Measurements from ENCODE around the gene MIA3.
"Not testable (repeated sequence)": the region's sequence is repeated elsewhere in the genome, so short reads cannot be mapped to it uniquely, and the experiment has no call there.

Gene MIA3

DNA sequence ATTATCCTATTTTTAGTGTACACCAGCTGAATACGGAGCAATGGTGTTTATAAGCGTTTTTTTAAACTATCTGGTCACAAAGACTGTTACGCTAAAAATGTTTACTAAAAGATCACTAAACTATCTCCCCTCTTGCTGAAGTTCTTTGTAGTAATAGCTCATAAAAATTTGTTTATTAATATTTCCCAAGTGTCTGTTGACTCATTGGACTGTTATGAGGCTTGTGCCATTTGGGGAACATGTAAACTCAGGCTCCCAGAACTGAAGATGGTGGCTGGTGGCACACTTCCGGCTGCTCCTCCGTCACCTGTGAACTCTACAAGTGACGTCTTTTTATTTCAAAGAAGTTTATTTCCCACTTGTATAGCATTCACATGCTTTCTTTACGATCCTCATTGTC lies 48.1 kb downstream of the MIA3 start:
- DNase-seq, result no peak

DNA sequence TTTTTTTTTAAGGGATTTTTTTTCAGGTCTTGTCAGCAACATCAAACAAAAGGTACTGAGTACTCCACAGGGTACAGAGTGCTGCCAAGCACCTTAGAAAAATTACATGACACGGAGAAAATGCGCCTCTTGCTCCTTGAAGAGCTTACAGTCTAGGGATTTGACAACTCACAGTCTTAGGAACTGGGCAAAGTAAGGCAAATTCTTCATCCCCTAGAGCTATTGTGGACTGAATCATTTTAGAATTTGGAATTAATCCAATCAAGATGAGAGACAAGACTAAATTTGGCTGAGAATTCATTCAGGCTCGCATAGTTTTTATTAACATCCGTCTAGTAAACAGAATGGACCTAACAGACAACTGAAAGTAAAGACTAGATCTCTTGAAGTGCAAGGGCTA lies 50.3 kb downstream of the MIA3 start:
- DNase-seq, result not testable (repeated sequence)

DNA sequence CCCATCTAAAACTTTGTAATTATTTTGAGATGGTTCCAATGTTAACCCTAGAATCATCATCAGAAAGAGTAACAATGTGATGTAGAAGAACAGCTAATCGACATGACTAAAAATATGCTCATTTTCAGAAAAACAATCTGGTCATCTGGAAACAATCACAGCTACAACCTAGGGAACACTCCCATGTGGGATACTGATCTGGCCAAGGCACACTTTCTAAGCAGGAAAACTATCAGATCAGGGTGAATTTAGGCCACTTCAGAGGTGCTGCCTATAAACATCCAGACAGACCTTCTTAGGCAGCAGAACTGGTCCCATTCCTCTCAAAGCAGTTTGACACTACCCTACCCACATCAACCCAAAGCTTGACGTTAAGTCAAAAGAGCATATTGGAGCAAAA lies 51.2 kb downstream of the MIA3 start:
- not testable (repeated sequence) for DNase-seq

DNA sequence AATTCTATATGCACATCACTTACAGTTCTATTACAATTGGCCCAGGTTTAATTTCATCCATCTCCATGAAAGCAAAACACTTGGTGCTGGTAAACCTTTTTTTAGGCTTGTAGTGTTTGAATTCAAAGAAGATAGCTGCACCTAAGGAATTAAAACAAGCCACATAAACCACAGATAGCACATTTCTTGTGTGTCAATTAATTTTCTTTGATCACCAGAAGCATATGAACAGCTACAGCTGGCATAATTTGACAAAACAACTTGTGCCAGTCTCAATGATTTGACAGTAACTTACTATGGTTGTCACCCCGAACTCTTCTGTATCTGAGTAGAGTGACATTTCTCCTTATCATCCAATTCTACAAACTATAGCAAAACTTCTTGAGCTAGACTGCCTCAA lies 52.2 kb downstream of the MIA3 start:
- DNase-seq, result no peak

DNA sequence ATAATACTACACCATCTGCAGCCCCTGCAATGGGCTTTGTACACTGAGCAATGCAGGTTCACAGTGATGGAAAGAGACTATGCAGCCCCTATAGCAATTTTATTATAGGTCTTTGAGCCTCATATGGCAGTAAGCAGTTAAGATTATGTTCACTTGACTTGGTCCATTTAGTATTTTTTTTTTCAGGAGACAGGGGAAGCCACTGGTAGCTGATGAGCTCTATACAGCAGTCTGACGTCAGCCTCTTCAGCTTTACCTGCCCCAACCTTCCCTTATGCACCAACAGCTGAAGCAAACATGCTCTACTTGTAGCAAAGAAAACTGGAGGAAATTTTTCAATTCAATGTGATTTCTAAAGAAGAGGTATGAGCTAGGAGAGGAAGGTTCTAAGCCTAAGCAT lies 62.2 kb downstream of the MIA3 start:
- DNase-seq, result no peak

DNA sequence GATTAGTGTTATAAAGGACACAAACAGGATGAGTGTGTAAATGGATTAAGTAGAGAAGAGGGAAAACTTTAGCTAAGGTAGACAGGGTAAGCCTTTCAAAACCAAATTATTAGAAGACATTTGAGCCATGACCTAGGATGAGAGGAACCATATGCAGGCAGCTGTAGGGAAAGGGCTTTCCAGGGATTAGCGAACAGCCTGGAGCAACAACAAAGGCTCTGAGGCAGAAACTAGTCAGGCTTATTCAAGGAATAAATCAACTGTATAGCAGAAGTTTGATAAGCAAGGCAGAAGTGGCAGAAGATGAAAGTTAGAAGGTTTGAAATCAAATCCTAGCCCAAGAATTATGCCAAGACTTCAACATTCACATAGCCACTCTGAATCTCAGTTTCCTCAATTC lies 73.1 kb downstream of the MIA3 start:
- no peak for DNase-seq

DNA sequence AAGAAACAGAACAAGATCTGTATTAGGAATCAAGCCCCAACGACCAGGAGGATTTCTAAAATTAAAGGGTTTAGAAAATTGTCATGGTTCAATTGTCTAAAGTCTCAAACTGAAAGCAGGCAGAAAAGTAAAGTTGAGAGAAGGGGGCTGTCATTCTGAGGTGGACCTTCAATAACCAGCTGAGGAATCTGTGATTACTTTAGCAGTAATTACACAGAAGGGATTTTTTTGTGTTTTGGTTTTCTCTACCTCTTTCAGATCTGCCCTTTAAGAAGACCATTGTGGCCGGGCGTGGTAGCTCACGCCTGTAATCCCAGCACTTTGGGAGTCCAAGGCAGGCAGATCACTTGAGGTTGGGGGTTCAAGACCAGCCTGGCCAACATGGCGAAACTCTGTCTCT lies 77.0 kb downstream of the MIA3 start:
- no peak for DNase-seq

DNA sequence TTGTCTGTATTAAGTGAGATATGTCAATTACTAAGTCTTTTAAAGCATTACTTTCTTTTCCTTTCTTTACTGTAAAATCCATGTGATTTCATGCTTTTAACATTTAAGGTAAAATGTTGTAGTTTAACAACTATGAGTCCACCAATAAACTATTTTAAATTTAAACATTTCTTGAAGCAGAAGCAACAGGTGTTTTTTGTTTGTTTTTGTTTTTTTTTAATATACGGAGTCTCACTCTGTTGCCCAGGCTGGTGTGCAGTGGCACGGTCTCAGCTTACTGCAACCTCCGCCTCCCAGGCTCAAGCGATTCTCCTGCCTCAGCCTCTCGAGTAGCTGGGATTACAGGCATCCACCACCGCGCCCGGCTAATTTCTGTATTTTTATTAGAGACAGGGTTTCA lies 78.8 kb downstream of the MIA3 start:
- no peak for DNase-seq

DNA sequence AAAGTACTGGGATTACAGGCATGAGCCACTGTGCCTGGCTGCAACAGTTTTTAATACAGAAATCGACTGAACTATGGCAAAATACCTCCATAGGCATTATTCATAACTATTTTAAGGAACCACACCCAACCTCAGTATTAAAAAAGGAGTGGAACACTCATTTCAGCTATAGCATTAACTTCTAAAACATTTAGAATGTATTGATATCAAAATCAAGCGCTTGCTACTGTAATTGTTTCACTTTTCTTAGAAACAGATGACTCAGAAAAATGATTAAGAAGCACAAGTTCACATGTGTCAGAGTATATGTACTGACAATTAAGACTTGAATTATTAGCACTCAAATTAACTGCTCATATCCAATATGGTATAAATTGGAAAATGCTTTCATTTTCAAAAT lies 79.3 kb downstream of the MIA3 start:
- DNase-seq, result no peak

DNA sequence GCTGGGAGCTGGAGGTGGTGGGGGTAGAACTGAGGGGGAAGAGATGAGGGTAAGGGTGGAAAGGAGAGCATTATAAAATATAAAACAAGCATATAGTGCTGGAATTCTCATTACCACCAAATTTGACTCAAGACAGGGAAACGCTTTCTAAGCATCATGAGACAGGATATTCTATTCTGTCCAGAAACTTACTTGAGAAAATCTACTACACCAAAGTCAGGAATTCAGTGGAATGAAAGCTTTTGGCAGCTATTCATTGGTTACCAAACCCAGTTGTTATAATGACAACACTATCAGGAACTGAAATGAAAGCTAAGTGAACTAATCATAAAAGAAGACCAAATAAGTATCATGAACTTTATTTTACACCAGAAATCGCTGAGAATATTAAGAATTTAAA lies 79.9 kb downstream of the MIA3 start:
- no peak for DNase-seq

DNA sequence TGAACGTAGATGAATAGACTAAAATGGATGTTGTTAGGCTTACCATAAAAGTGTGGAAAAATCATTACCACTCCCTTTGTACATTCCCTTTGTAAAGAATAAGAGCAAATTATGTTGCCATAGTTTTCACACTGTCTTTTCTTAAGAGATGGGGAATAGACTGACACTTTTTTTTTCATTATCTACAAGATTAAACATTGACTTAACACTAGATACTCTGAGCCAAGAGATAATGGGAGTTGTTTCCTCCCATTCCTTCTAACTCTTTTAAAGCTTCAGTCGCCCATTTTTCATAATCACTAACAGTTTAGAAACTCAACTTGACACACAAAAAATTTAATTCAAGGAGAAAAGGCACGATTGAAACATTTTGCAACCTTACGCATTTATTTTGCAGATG lies 84.3 kb downstream of the MIA3 start:
- DNase-seq, result no peak

DNA sequence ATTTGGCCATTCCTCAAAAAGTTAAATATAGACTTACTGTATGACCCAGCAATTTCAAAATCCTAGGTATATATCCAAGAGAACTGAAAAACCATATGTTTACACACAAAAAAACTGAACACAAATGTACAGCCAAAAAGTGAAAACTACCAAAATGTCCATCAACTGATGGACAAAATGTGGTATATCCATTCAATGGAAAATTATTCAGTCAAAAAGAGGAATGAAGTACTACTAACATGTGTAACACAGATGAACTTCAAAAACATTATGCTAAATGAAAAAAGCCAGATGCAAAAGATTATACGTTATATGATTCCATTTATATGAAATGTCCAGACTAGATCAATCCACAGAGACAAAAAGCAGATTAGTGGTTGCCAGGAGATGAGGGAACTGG lies 86.4 kb downstream of the MIA3 start:
- DNase-seq, result no peak

DNA sequence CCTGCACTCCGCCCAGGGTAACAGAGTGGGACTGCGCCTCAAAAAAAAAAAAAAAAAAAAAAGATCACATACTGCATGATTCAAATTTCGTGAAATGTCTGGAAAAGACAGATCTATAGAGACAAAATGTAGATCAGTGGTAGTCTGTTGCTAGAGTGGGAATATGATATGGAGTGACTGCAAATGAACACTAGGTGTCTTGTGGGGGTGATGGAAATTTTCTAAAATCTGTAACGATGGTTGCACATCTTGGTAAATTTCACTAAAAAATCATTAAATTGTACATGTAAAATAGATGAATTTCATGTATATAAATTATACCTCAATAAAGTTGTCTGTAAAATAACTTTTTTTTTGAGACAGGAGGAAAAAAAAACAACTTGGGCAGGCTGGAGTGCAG lies 88.9 kb downstream of the MIA3 start:
- no peak for DNase-seq

DNA sequence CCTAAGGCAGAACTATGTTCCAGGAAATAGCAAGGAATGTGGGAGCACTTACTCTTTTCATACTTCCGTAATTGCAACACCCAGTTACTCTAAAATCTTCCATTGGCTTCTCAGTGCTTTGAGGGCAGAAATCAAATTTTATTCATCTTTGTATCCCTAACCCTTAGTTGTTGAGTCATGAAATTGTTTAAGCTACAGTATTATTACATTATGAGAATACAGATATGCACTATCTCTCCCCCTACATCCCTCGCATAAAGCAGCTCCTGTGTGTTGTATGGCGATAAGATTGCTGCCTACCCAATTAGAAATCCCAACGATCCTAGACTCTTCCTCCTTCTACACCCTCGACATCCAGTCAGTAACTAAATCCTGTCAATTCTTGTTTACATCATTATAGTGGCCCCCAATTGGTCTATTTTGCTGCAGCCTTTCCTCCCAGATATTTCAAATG lies 91.8 kb downstream of the MIA3 start:
- no peak for DNase-seq

DNA sequence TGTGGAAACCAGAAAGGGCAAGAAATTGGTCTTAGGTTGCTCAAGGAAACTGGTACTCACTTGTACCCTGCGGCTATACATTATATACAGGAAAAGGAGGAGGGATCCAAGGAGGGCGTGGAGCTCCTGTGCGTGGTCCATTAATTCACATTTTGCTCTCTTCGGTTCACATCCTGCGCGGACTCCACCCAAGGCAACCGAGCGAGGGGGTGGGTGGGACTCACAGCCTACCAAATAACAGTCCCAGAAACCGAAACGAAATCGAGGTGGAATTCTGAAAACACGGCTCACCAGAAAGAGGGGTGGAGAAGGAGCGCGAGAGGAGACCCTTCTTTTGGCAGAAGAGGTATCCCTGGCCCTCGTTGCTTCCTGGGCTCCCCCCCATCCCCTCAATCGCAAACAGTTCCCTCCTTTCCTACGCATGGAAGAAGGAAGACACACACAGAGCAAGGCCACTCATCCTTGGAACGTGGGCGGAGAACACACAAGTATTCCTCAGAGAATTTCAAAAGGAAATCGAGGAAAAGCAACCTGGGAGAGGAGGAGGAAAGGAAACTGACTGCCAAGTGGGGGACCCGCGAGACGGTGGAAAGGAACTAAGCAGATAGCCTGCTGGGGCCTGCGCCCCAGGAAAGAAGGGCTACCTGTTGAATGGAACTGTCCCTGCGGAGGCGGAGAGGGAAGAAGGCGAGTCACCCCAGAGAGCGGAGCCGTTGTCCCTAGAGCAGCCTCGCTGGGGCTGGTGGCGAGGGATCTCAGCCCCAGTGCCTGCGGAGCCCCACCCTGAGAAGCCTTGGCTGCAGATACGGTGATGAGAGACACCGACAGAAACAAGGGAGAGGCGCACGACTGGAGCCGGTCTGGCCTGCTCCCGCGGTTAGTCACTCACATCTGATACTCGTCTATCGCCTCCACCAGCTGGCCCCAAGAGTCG lies 93.7 kb downstream of the MIA3 start:
- peak; percentile 82 for DNase-seq

DNA sequence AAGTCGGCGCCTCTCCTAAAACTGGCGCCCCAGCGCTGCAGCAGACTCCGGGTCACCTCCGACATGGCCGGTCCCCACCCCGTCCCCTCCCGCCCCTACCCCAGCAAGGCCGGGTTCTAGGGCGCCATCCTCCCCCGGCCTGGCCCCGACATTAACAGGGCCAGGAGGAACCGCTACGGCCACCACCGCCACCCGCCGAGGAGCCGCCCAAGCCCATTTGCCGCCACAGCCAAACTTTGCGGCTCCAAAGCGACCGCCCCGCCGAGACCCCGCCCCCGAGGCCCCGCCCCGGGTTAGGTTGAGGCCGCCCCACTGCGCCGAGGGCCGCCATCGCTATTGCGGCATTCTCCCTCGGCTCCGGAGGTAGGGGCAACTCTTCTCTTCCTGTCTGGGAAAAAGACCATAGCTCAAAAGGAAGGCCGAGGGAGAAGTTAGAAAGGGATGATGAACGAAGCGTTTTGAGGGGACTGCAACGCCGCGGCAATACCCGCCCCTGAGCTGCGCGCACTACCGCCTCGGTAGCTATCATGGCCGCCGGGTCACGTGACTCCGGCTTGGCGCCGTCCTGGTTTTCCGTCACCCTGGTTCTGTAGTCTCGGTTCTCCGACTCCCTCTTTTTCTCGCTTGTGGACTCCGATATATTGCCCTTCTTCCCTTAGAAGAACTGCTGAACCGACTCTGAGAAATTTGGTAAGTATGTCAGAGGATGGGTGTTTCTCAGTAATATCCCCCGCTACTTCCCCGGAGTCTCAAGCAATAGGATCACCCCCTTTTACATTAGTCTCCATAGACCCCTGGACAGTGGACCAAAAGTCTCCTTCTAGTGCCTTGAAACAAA lies 94.6 kb downstream of the MIA3 start, which contains the start of the genes AIDA and BROX:
Gene AIDA, minus strand, starts transcription at position 239 of the 838 bp plus-strand sequence. Its CDS starts 174 bp downstream, at position 65.
Gene BROX, plus strand, starts transcription at position 312 of the 838 bp plus-strand sequence. CDS start 3,136 bp downstream, outside the sequence.
- peak; percentile 99 for DNase-seq

DNA sequence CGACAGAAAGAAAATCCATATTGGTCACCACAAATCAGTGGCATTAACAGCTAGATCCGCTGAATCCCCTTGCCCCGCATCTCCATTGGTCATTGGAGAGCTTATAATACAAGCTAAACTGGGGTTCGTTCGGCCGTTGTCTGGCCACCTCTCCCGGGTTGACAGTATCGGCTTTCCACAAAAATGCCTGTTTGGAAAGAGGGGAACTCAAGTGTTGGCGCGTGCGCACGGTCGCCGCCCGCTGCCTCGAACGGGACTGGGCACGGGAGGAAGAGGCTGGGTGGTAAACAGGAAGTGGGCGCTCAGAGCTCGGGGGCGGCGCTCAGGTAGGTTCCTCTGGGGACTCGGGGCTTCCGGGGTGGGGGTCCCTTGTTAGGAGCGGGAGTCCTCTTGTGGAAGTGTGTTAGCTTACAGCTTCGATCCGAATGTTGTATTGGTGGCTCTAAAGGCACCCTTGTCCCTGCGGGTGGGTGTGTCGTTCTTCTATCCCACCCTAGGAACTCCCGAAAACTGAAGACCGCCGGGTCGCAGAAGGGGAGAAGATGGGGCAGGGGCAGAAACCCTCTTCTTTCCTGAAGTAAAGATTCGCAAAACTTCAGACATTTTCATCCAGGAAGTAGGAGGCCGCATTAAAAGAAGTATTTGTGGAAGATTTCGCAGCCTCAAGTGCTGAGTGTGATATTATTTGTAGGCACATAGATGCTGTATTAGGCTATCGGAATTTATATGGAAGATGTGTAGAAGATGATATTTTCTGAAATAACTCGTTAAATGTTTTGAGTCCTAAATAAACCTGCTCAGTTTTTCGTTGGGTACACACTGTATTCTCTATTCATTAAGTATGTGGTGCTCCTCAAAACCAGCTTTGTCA lies 95.4 kb downstream of the MIA3 start:
- peak; percentile 94 for DNase-seq

DNA sequence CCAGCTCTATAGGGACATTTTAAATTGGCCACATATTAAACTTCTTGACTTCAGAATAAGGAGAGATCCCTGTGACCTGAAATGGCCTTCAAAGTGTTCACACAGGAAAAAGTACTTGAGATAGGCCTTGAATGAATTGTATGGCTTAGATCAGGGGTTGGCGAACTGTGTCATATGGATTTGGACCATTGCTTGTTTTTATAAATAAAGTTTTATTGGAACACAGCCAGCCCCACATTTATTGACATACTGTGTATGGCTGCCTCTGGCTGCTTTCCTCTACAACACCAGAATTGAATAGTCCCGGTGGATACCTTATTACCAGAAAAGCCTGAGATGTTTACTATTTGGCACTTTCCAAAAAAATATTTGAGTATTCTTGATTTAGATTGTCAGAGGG lies 98.5 kb downstream of the MIA3 start:
- no peak for DNase-seq

All from activated CD8-positive, alpha-beta memory T cell treated with anti-CD3 and anti-CD28 coated beads for 24 hours (primary cell).